A673 (cell line): ENCODE data around the gene CEP68.

Source experiments
- EZH2 ChIP-seq: fragments of 200-600 bp; sonication (generic); IDR thresholded peaks from 2 replicates; pipeline ENCODE4 v1.6.1; 2017; ENCODE audit warnings: borderline replicate concordance, low read depth, mild to moderate bottlenecking, mixed read lengths, antibody characterized with exemption, low read length; ENCODE audit not compliant: poor library complexity, severe bottlenecking
- TF ChIP-seq, protein P1 (sequence below): fragments of 300-800, 200-600 bp; sonication (generic); conservative IDR thresholded peaks from 2 replicates; pipeline ENCODE4 v1.5.1; 2017; ENCODE audit warnings: low read depth, mild to moderate bottlenecking, antibody characterized with exemption, low read length, moderate library complexity, mixed read lengths

DNA sequence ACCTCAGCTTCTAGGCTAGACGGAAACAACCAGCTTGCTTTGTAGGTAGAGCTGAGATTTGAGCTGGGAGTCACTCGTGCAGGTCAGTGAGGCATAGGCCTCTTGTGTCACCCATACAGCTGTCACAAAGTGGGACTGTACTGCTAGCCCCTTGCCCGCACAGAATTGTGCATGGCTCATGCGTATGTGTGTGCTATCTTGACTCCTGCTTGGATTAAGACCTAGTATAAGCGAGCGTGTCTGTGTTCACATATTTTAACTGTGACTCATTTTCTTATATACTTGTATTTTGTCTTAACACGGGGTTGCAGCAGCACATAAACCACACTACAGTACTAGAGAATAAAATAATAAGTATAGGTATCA, 20.1 kb downstream of the CEP68 start:
- TF ChIP-seq, protein P1, sequence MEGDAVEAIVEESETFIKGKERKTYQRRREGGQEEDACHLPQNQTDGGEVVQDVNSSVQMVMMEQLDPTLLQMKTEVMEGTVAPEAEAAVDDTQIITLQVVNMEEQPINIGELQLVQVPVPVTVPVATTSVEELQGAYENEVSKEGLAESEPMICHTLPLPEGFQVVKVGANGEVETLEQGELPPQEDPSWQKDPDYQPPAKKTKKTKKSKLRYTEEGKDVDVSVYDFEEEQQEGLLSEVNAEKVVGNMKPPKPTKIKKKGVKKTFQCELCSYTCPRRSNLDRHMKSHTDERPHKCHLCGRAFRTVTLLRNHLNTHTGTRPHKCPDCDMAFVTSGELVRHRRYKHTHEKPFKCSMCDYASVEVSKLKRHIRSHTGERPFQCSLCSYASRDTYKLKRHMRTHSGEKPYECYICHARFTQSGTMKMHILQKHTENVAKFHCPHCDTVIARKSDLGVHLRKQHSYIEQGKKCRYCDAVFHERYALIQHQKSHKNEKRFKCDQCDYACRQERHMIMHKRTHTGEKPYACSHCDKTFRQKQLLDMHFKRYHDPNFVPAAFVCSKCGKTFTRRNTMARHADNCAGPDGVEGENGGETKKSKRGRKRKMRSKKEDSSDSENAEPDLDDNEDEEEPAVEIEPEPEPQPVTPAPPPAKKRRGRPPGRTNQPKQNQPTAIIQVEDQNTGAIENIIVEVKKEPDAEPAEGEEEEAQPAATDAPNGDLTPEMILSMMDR: no peak
- no peak for TF ChIP-seq EZH2
